Progenitor cell of endocrine pancreas (in vitro differentiated cells): Measurements from ENCODE around the gene TRPC4AP. TPM values are rescaled to one million over a fixed set of nuclear protein-coding genes. Genes with fewer than 3 reads are reported as not detected.
"Not testable (repeated sequence)": the region's sequence is repeated elsewhere in the genome, so short reads cannot be mapped to it uniquely, and the experiment has no call there.

Experiments used
- DNase-seq: peaks from one replicate; pipeline ENCODE4 v3.0.0; 2021; ENCODE audit warnings: low spot score; ENCODE audit not compliant: unreplicated experiment
- H3K27ac Mint-ChIP-seq: 2 replicates; pipeline ENCODE4 v1.8.0; 2021; ENCODE audit warnings: mild to moderate bottlenecking, moderate library complexity, mixed read lengths
- H3K27me3 Mint-ChIP-seq: 2 replicates; pipeline ENCODE4 v1.8.0; 2021; ENCODE audit warnings: mixed read lengths
- H3K36me3 Mint-ChIP-seq: 2 replicates; pipeline ENCODE4 v1.8.0; 2022; ENCODE audit warnings: mixed read lengths; ENCODE audit not compliant: insufficient read depth
- H3K4me1 Mint-ChIP-seq: 2 replicates; pipeline ENCODE4 v1.8.0; 2021; ENCODE audit warnings: low read depth, mixed read lengths
- H3K4me3 Mint-ChIP-seq: 2 replicates; pipeline ENCODE4 v1.8.0; 2021; ENCODE audit warnings: low read depth, mild to moderate bottlenecking, moderate library complexity, mixed read lengths
- H3K9me3 Mint-ChIP-seq: 2 replicates; pipeline ENCODE4 v1.8.0; 2021; ENCODE audit warnings: low read depth, mixed read lengths
- total RNA-seq: library from RNA; stranded (reverse); gene quantifications from 2 replicates; pipeline ENCODE4 v1.2.1, GENCODE V29; 2021
- TF ChIP-seq, protein P1 (sequence below): fragments of 200-600 bp; sonication (generic); IDR thresholded peaks from one replicate; pipeline ENCODE4 v1.5.0; 2021; ENCODE audit warnings: antibody characterized with exemption, mild to moderate bottlenecking; ENCODE audit not compliant: unreplicated experiment

The TRPC4AP gene
- total RNA-seq, 1 donor from 2014 or later = 122 TPM

DNA sequence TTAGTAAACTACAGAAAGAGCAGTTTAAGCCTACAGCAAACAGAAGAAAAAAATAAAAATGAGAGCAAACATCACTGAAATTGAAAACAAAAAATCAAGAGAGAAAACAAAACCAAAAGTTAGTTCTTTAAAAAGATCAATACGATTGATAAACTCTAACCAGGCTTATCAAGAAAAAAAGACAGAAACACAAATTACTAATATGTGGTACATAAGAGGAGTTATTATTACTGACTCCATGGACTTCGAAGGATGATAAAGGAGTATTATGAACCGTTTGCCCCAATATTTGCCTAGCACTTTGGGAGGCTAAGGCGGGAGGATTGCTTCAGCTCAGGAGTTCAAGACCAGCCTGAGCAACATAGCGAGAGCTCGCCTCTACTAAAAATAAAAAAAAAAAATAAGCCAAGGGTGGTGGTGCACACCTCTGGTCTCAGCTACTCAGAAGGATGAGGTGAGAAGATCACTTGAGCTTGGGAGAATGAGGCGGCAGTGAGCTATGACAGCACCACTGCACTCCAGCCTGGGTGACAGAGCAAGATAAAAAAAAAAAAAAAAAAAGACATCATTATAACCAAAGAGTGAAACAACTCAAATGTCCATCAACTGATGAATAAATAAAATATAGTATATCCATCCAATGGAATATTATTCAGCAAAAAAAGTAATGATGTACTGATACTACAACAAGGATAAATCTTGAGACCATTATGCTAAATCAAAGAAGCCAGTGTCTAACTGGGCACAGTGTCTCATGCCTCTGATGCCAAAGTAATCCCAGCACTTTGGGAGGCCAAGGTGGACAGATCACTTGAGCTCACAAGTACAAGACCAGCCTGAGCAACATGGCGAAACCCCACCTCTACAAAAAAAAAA lies 12.9 kb downstream of the TRPC4AP start:
- Mint-ChIP-seq H3K27ac (no peak overlapping the region), H3K27me3 (no peaks in the 10 kb centered on the region), H3K4me3 (no peak overlapping the region), H3K9me3 (peaks cover 32% of the 10 kb centered on the region), H3K36me3 (peaks cover 47% of the 10 kb centered on the region), H3K4me1 (no peaks in the 10 kb centered on the region)
- TF ChIP-seq, protein P1, sequence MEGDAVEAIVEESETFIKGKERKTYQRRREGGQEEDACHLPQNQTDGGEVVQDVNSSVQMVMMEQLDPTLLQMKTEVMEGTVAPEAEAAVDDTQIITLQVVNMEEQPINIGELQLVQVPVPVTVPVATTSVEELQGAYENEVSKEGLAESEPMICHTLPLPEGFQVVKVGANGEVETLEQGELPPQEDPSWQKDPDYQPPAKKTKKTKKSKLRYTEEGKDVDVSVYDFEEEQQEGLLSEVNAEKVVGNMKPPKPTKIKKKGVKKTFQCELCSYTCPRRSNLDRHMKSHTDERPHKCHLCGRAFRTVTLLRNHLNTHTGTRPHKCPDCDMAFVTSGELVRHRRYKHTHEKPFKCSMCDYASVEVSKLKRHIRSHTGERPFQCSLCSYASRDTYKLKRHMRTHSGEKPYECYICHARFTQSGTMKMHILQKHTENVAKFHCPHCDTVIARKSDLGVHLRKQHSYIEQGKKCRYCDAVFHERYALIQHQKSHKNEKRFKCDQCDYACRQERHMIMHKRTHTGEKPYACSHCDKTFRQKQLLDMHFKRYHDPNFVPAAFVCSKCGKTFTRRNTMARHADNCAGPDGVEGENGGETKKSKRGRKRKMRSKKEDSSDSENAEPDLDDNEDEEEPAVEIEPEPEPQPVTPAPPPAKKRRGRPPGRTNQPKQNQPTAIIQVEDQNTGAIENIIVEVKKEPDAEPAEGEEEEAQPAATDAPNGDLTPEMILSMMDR = no peak
- DNase-seq = no peak

DNA sequence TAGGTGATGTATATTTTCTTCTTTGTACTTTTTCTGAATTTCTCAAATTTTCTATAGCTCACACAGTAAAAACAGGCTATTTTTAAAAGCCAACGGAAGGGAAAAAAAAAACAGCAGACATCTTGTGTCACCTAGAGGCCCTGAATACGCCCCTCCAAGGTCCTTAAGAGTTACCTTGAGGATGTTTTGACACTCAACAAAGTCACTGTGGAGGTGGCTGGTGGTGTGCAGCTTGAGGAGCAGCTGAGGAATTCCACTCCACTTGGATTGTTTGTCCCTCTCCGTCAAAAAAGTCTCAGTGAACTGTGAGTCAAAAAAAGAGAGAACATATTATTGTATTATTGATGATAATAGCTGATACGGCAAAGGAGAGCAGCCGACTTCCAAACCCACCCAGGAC lies 14.7 kb downstream of the TRPC4AP start:
- Mint-ChIP-seq H3K36me3 (peaks cover 63% of the 10 kb centered on the region), H3K9me3 (peaks cover 47% of the 10 kb centered on the region), H3K27me3 (no peaks in the 10 kb centered on the region), H3K27ac (no peak overlapping the region), H3K4me1 (no peaks in the 10 kb centered on the region), H3K4me3 (no peak overlapping the region)
- DNase-seq = no peak
- TF ChIP-seq, protein P1 = no peak

DNA sequence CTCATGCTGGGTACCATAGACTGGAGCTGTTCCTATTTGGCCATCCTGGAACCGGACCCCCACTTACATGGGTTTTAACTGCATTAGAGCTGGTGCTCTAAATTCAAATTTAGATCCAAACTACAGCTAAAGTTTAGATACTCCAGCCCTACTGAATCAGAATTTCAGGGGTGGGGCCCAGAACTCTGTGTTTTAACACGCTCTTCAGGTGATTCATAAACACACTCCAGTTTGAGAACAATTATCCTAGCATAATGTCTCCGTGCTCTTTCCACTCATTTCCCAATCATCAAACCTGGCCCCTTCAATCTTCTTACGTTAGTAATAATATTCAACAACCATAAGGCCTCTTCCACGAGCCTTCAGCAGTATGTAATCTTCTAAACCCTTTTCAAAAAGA lies 15.3 kb downstream of the TRPC4AP start:
- no peaks in the 10 kb centered on the region for H3K27me3 Mint-ChIP-seq
- TF ChIP-seq, protein P1 = no peak
- no peak for DNase-seq
- no peaks in the 10 kb centered on the region for H3K4me1 Mint-ChIP-seq
- peaks cover 67% of the 10 kb centered on the region for H3K36me3 Mint-ChIP-seq
- H3K4me3 Mint-ChIP-seq = no peak overlapping the region
- H3K27ac Mint-ChIP-seq = no peak overlapping the region
- H3K9me3 Mint-ChIP-seq = peaks cover 50% of the 10 kb centered on the region

DNA sequence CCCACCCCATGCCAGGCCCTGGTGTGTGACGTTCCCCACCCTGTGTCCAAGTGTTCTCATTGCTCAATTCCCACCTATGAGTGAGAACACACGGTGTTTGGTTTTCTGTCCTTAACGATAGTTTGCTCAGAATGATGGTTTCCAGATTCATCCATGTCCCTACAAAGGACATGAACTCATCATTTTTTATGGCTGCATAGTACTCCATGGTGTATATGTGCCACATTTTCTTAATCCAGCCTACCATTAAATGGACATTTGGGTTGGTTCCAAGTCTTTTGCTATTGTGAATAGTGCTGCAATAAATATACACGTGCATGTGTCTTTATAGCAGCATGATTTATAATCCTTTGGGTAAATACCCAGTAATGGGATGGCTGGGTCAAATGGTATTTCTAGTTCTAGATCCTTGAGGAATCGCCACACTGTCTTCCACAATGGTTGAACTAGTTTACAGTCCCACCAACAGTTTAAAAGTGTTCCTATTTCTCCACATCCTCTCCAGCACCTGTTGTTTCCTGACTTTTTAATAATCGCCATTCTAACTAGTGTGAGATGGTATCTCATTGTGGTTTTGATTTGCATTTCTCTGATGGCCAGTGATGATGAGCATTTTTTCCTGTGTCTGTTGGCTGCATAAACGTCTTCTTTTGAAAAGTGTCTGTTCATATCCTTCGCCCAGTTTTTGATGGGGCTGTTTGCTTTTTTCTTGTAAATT lies 21.0 kb downstream of the TRPC4AP start:
- DNase-seq, H3K27ac Mint-ChIP-seq, H3K4me3 Mint-ChIP-seq, H3K27me3 Mint-ChIP-seq, H3K4me1 Mint-ChIP-seq: not testable (repeated sequence)
- peaks cover 66% of the 10 kb centered on the region for H3K36me3 Mint-ChIP-seq
- H3K9me3 Mint-ChIP-seq = peaks cover 32% of the 10 kb centered on the region

DNA sequence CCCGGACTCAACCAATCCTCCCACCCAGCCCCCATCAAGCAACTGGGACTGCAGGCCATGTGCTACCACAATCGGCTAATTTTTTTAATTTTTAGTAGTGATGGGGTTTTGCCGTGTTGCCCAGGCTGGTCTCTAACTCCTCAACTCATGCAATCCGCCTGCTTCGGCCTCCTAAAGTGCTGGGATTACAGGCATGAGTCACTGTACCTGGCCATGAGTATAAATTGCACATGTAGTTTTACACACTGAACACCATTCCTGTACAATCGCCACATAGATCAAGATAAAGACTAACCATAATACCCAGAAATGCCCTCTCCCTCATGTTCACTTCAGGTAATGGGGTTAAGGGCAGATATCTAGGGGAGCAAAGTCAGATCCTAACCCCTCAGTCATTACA lies 26.4 kb downstream of the TRPC4AP start:
- H3K27ac Mint-ChIP-seq = no peak overlapping the region
- H3K36me3 Mint-ChIP-seq = peaks cover 35% of the 10 kb centered on the region
- H3K27me3 Mint-ChIP-seq = no peaks in the 10 kb centered on the region
- peaks cover 2% of the 10 kb centered on the region for H3K9me3 Mint-ChIP-seq
- H3K4me3 Mint-ChIP-seq = no peak overlapping the region
- H3K4me1 Mint-ChIP-seq = no peaks in the 10 kb centered on the region
- no peak for DNase-seq
- TF ChIP-seq, protein P1 = no peak
